Cerebellar nuclear complex (tissue), 1 donor: ENCODE measurements around the gene PKIG.

ENCODE experiments used
- DNase-seq, 2 experiments: peaks; one replicate each; lab custom pipeline; 2025; lab: John Stamatoyannopoulos, UW

Gene PKIG

DNA sequence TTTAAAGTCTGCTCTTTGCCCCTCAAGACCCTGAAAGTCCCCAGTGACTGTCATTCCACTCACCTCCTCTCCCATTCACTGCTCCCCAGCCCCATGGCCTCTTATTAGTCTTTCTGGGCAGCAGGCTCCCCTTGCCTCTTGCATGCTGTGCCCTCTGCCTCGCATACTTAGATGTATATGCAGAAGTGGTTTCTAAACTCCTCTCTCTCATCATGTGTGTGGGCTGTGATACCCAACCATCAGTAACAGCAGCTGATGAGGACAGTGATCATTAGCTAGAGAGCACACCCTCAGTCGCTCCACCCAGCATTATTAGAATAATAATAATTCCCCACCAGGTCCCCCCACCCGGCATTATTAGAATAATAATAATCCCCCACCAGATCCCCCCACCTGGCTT lies 14.5 kb downstream of the PKIG start:
- DNase-seq = no peak

- no peak for DNase-seq
Measured at GRCh38 chr20:44597516-44597915, 15.1 kb downstream of the PKIG start.

GRCh38 chr20:44597930-44598329 lies 15.6 kb downstream of the PKIG start:
- DNase-seq = no peak

GRCh38 chr20:44598423-44599305 lies 16.3 kb downstream of the PKIG start:
- no peak for DNase-seq

DNA sequence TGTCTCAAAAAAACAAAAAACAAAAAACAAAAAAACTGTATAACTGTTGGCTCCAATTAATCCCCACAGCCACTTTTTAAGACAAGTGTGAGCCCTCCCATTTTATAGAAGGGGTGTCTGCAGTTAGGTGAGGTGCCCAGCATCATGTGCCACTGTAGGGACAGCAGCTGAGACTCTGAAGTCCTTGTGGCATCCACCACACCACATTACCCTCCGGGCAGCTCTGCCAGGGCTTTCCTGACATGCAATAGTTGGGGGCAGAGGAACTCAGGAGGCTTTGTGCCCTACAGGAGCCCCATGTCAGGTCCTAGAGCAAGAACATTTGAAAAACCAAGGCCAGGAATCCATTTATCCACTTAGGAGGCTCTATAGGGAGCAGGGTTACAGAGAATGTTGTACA lies 17.3 kb downstream of the PKIG start:
- DNase-seq = no peak

GRCh38 chr20:44600301-44600700 lies 17.9 kb downstream of the PKIG start:
- DNase-seq = no peak

DNA sequence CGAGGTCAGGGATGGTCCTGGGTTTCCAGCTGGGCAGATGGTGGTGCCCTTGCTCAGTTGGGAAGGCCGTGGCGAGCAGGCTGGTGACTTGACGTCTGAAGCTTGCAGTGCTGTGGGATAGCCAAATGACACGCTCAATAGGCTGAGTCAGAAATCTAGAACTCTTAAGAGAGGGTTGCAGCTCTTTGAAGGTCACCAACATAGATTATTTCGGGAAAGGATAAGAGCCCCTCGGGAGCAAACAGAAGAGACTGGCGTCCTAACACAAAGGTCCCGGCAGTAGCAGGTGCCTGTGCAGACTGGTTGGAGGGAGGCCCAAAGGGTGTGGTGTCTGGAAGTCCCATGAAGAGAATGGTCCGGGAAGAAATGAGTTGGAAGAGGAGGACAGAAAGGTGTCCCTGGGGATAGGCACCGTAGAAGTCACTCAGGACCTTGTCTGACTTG lies 18.4 kb downstream of the PKIG start:
- DNase-seq = no peak

DNA sequence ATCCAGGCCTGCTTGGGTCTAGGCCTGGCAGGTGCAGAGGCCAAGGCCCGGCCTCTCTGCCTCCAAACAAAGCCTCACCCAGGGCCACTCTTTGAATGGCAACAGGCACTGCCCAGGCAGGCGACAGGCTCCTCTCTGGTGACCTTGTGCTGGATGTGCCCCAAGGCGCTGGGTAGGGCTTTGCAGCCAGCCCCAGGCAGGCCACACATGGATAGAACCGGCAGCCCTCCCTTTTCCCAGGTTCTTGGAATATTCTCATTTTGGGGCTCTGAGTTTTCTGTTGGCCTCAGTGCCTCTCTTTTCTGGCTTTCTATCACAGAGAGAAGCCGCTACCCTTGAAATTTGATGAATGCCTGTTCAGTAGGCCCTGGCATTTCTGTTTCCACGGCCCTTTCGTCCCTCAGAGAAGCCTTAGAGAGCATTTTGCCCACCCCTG lies 18.9 kb downstream of the PKIG start:
- no peak for DNase-seq

DNA sequence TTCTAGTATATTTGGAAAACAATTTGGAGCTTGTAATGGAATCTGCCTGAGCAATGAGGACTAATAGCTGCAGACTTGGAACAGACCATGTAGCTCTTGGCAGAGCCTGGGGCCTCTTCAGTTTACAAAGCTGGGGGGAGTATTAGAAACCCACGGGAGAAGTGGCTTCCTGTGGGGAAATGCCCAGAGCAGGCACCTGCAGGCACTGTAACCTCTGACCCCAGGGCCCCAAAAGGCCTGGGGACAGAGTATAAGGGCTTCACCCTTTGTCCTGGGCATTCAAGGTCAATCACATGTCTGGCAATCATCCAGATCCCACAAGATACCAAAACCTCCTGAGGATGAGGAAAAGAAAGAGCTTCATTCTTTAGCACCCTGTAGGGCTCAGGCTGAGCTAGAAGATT lies 19.4 kb downstream of the PKIG start:
- no peak for DNase-seq

DNA sequence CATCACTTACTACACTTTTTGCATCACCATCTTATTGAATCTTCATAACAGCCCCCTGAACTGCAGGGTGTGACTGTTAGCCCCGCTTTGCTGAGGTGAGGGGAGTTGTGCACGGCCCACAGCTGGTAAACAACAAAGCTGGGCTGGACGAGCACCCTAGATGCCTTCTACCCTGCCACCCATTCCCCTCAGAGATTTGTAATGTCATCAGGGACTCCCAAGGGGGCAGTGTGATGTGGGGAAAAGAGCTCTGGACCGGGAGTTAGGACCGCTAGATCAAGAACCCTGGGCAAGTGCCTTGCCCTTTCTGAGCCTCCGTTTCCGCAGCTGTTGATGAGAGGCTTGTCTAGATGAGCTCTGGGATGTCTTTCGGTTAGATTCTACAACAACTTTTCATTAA lies 20.9 kb downstream of the PKIG start:
- no peak for DNase-seq

- DNase-seq = no peak
Measured at GRCh38 chr20:44606725-44607441, 24.5 kb downstream of the PKIG start.

GRCh38 chr20:44609006-44609515 lies 26.7 kb downstream of the PKIG start:
- no peak for DNase-seq

GRCh38 chr20:44609516-44610312 lies 27.3 kb downstream of the PKIG start:
- peak in 1 of 2 experiments; percentile 76 for DNase-seq

DNA sequence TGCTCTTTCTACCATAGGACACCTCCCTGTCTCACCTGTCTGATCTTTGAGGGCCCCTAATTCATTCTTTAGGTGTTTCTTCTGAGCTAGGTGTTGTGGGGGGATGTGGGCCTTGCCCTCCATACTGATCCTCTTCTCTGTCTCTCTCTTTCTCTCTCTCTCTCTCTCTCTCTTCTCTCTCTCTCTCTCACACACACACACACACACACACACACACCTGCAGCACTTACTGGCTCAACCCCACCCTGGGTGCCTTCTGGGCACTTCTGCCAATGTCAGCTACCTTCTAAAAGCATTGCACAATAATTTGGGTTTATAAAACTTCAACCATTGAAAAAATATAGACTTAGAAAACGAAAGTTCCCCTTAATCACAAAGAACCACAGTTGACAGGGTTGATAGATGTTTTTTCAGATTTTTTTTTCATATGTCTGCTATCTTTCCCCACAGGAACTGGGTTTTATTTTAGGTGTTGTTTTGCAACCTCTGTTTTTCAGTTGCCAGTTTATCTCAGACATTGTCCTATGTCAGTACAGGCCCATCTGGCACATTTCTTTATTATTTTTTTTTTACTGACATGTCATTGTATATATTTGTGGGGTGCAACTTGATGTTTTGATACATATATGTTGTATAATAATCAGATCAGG lies 28.1 kb downstream of the PKIG start:
- DNase-seq = no peak

DNA sequence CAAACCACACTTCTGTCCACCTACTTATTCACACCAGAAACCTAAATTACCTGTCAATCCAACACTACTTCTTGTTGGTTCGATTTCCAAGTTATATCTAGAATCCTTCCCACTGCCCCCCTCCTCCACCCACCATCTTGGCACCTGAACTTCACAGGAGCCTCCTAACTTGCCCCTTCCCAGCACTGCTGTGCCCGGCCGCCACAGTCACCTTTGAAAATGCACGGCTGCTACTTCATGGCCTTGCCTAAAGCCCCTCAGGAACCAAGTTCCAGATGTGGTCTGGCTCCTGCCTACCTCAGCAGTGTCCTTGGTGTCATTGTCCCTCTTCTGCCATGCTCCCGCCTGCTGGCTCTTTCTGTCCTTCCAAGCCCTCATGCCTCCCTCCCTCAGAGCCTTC lies 31.2 kb downstream of the PKIG start:
- DNase-seq = no peak

DNA sequence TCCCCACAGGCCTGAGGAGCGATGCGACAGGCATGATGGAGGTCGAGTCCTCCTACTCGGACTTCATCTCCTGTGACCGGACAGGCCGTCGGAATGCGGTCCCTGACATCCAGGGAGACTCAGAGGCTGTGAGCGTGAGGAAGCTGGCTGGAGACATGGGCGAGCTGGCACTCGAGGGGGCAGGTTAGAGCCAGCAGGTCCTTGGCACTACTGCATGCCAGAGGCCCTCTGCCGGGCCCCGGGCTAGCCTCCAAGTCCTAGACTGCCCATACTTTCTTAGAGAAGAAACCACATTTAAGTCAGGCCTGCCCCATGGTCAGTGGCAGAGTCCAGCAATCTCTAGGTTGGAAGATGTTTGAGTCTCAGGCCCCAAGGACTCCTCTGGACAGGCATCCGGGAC lies 32.1 kb downstream of the PKIG start:
- no peak for DNase-seq

GRCh38 chr20:44615169-44615791 lies 32.9 kb downstream of the PKIG start:
- no peak for DNase-seq

DNA sequence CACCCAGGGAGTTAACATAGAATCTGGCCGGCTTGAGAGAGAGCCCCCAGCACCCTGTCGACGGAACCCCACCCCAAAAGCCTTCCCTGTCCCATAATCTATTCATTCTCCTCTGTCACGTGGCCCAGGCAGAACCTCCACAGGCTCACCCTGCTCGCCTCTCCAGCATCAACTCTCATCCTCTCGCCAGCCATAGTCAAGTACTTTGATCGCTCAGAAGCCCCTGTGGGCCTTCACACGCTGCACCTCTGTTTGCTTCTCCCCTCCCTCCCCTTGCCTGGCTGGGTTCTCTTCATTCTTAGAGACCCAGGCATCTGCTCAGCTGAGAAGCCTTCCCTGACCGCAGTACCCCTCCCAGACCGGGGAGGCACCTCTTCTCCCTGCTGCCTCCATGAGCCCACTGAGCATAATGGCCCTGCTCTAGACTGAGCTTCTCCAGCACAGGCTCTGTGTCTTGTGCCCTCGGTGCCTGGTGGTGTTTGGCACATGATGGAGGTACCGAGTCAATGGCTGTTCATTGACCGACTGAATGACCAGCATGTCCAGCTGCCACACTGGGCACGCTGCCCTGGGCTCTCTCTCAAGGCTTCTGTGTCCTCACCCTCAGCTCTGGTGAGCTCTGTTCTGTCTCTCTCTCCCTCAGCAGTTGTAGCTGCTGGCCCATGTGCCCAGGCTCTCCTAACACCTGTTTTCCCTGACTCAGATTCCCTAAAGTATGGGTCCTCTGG lies 33.7 kb downstream of the PKIG start:
- no peak for DNase-seq

- DNase-seq = no peak
Measured at GRCh38 chr20:44616604-44616964, 34.2 kb downstream of the PKIG start.

DNA sequence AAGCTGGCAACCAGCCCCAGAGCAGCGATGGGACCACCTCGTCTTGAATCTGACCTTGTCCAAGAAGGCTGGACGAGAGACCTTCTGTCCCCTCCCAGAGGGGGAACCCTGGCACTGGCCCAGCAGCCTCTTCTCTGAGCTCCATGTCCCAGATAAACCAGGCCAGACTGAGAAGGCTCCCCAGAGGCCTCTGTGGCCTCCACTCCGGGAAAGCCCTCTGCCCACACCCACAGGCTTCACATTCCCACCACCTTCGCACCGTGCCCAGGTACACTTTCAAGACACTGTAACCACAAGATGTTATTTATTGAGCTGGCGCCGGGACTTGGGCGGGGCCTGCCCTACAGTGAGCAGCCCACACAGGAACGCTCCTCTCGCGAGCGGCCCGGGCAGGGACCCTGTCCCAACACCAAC lies 35.9 kb downstream of the PKIG start:
- DNase-seq = no peak

GRCh38 chr20:44619294-44619693 lies 36.9 kb downstream of the PKIG start:
- DNase-seq = no peak
